H1 (cell line): Measurements from ENCODE around the gene BLOC1S3. TPM values are rescaled to one million over a fixed set of nuclear protein-coding genes. Genes with fewer than 3 reads are reported as not detected.

Experiments
- CTCF ChIA-PET: fragments of 300-600 bp; sonication (Branson Sonifier 250); formaldehyde crosslinking; loops from one replicate; lab custom pipeline; 2021; ENCODE audit not compliant: partially characterized antibody; lab: Charles Lee
- POLR2A ChIA-PET: fragments of 300-600 bp; sonication (Branson Sonifier 250); formaldehyde crosslinking; loops from one replicate; lab custom pipeline; 2021; ENCODE audit warnings: inconsistent platforms; ENCODE audit not compliant: partially characterized antibody; lab: Charles Lee
- DNase-seq, 2 experiments: peaks; one replicate each; pipeline versions ENCODE4 v3.0.0 to v3.0.0-alpha.2; 2010 to 2022; ENCODE audit warnings: low spot score in 2 of 2, low read depth in 1 of 2, mixed read lengths in 1 of 2
- FAIRE-seq: peaks from 2 replicates; lab custom pipeline; 2011; peaks lifted over from hg19 to GRCh38; lab: Jason Lieb, UNC
- H2AFZ ChIP-seq: 2 replicates; pipeline ENCODE4 v1.8.1; 2012; ENCODE audit warnings: low read length, inconsistent platforms
- H2AK5ac ChIP-seq: 2 replicates; pipeline ENCODE4 v1.6.1; 2013; ENCODE audit warnings: low read depth, low read length
- H2BK120ac ChIP-seq: replicated peaks from 2 replicates; pipeline ENCODE3; 2013; ENCODE audit warnings: low read depth, low read length, inconsistent platforms
- H2BK12ac ChIP-seq: 2 replicates; pipeline ENCODE4 v1.6.1; 2013; ENCODE audit warnings: low read depth, low read length
- H2BK15ac ChIP-seq: 2 replicates; pipeline ENCODE4 v1.6.1; 2013; ENCODE audit warnings: low read length
- H2BK20ac ChIP-seq: 2 replicates; pipeline ENCODE4 v1.6.1; 2013; ENCODE audit warnings: low read length
- H2BK5ac ChIP-seq: 2 replicates; pipeline ENCODE4 v1.6.1; 2013; ENCODE audit warnings: low read depth, low read length
- H3K14ac ChIP-seq: 2 replicates; pipeline ENCODE4 v1.6.1; 2013; ENCODE audit warnings: inconsistent platforms; ENCODE audit not compliant: insufficient read length
- H3K18ac ChIP-seq: 2 replicates; pipeline ENCODE4 v1.6.1; 2013; ENCODE audit warnings: low read length; ENCODE audit errors: extremely low read depth
- H3K23ac ChIP-seq: 2 replicates; pipeline ENCODE4 v1.6.1; 2013; ENCODE audit warnings: inconsistent platforms; ENCODE audit not compliant: insufficient read length
- H3K23me2 ChIP-seq: 2 replicates; pipeline ENCODE4 v1.6.1; 2013; ENCODE audit warnings: low read depth, low read length
- H3K27ac ChIP-seq: 2 replicates; pipeline ENCODE4 v1.6.1; 2011; ENCODE audit warnings: low read depth, low read length, inconsistent platforms
- H3K27me3 ChIP-seq, 4 experiments: replicated peaks in 1 of 4; 1 replicate in 1 of 4; 2 replicates in 3 of 4; pipeline versions ENCODE4 v1.6.1 to v1.8.1; 2011 to 2013; ENCODE audit warnings: low read length in 3 of 4, mild to moderate bottlenecking in 3 of 4, inconsistent platforms in 2 of 4, mixed read lengths in 2 of 4, moderate library complexity in 1 of 4; ENCODE audit not compliant: control insufficient read depth in 3 of 4, insufficient read depth in 3 of 4; ENCODE audit errors: extremely low read depth in 1 of 4
- H3K36me3 ChIP-seq, 4 experiments: 2 replicates each; pipeline versions ENCODE4 v1.6.1 to v1.8.1; 2011 to 2013; ENCODE audit warnings: mild to moderate bottlenecking in 4 of 4, low read length in 3 of 4, moderate library complexity in 2 of 4, control low read depth in 1 of 4, inconsistent platforms in 1 of 4; ENCODE audit not compliant: insufficient read depth in 4 of 4, control insufficient read depth in 2 of 4
- H3K4ac ChIP-seq: replicated peaks from 2 replicates; pipeline ENCODE3; 2013; ENCODE audit warnings: low read length, low read depth, mixed read lengths, inconsistent platforms; ENCODE audit not compliant: insufficient read length
- H3K4me1 ChIP-seq, 4 experiments: replicated peaks in 1 of 4; 1 replicate in 1 of 4; 2 replicates in 3 of 4; pipeline versions ENCODE4 v1.6.1 to v1.8.1; 2011 to 2013; ENCODE audit warnings: low read length in 3 of 4, inconsistent platforms in 2 of 4, mixed read lengths in 1 of 4; ENCODE audit not compliant: insufficient read depth in 4 of 4, control insufficient read depth in 3 of 4
- H3K4me2 ChIP-seq, 2 experiments: 2 replicates each; pipeline versions ENCODE4 v1.6.1 to v1.8.1; 2011 to 2013; ENCODE audit warnings: low read depth in 2 of 2, low read length in 2 of 2, control low read depth in 1 of 2, inconsistent platforms in 1 of 2, mild to moderate bottlenecking in 1 of 2; ENCODE audit not compliant: insufficient read depth in 1 of 2
- H3K4me3 ChIP-seq, 4 experiments: fragments of 200-600, 300-600 bp in 1 of 4; sonication (generic), shearing (Covaris generic), sonication (Bioruptor Twin) in 1 of 4; 2 replicates each; pipeline versions ENCODE4 v1.5.1 to v1.8.1; 2011 to 2016; ENCODE audit warnings: low read length in 4 of 4, low read depth in 3 of 4, control low read depth in 2 of 4, inconsistent platforms in 2 of 4, mild to moderate bottlenecking in 2 of 4, mixed read lengths in 1 of 4, moderate library complexity in 1 of 4; ENCODE audit not compliant: insufficient read depth in 2 of 4; ENCODE audit errors: extremely low read depth in 1 of 4
- H3K56ac ChIP-seq: replicated peaks from 2 replicates; pipeline ENCODE3; 2013; ENCODE audit warnings: low read depth, mild to moderate bottlenecking, mixed read lengths, low read length, inconsistent platforms; ENCODE audit not compliant: insufficient read length
- H3K79me1 ChIP-seq: 2 replicates; pipeline ENCODE4 v1.6.1; 2013; ENCODE audit warnings: low read depth, low read length, control low read depth
- H3K79me2 ChIP-seq, 2 experiments: 2 replicates each; pipeline versions ENCODE4 v1.6.1 to v1.8.1; 2012 to 2013; ENCODE audit warnings: low read length in 2 of 2, mild to moderate bottlenecking in 2 of 2, inconsistent platforms in 1 of 2; ENCODE audit not compliant: insufficient read depth in 2 of 2, control insufficient read depth in 1 of 2
- H3K9ac ChIP-seq, 4 experiments: replicated peaks in 1 of 4; 1 replicate in 1 of 4; 2 replicates in 3 of 4; pipeline versions ENCODE4 v1.6.1 to v1.8.1; 2011 to 2013; ENCODE audit warnings: low read depth in 3 of 4, low read length in 3 of 4, control low read depth in 2 of 4, mild to moderate bottlenecking in 2 of 4, moderate library complexity in 2 of 4, inconsistent platforms in 1 of 4; ENCODE audit errors: extremely low read depth in 1 of 4
- H3K9me3 ChIP-seq, 2 experiments: 2 replicates each; pipeline versions ENCODE4 v1.6.1 to v1.8.1; 2012 to 2013; ENCODE audit warnings: mild to moderate bottlenecking in 2 of 2, moderate library complexity in 2 of 2, control low read depth in 1 of 2, inconsistent platforms in 1 of 2, low read depth in 1 of 2, low read length in 1 of 2, mixed read lengths in 1 of 2; ENCODE audit not compliant: insufficient read depth in 2 of 2
- H4K20me1 ChIP-seq, 2 experiments: replicated peaks in 1 of 2; 2 replicates each; pipeline versions ENCODE3 to v1.8.1; 2011 to 2013; ENCODE audit warnings: inconsistent platforms in 2 of 2, low read length in 2 of 2, mild to moderate bottlenecking in 1 of 2; ENCODE audit not compliant: insufficient read depth in 2 of 2, control insufficient read depth in 1 of 2
- H4K5ac ChIP-seq: 2 replicates; pipeline ENCODE4 v1.6.1; 2013; ENCODE audit warnings: low read length, low read depth, mixed read lengths, inconsistent platforms; ENCODE audit not compliant: insufficient read length
- H4K8ac ChIP-seq: 2 replicates; pipeline ENCODE4 v1.8.0; 2013; ENCODE audit warnings: mild to moderate bottlenecking, moderate library complexity, low read length, inconsistent platforms; ENCODE audit not compliant: insufficient read depth; ENCODE audit errors: extremely low read depth
- H4K91ac ChIP-seq: replicated peaks from 2 replicates; pipeline ENCODE3; 2013; ENCODE audit warnings: low read length, mixed read lengths, inconsistent platforms; ENCODE audit not compliant: insufficient read length
- CHD2 ChIP-seq: IDR thresholded peaks from 2 replicates; pipeline ENCODE4 v1.6.1; 2012; ENCODE audit warnings: low read length, improper control_type of control experiment
- MAX ChIP-seq: IDR thresholded peaks from 2 replicates; pipeline ENCODE4 v1.6.1; 2012; ENCODE audit warnings: inconsistent platforms
- TCF12 ChIP-seq: IDR thresholded peaks from 2 replicates; pipeline ENCODE4 v1.6.1; 2011; ENCODE audit warnings: low read depth, mild to moderate bottlenecking, low read length
- WGBS, 2 experiments: shearing (Covaris generic) in 1 of 2; methylation state at CpG; one replicate each; pipeline versions ENCODE4 v1.1.6 to v1.1.7; 2013 to 2015; ENCODE audit warnings: low lambda C conversion rate in 2 of 2, mixed read lengths in 2 of 2, inconsistent platforms in 1 of 2, low coverage in 1 of 2, missing lambda C conversion rate in 1 of 2; ENCODE audit not compliant: insufficient replicate concordance in 2 of 2, insufficient coverage in 1 of 2, insufficient read length in 1 of 2; ENCODE audit errors: extremely low coverage in 1 of 2, missing lambda C conversion rate in 1 of 2; 5-methylcytosine and 5-hydroxymethylcytosine counted together
- polyA plus RNA-seq, 7 experiments: library from polyadenylated mRNA; depleted of rRNA in 3 of 7; stranded (reverse) in 5 of 7; unstranded in 2 of 7; fragments of >200 nt in 5 of 7; fragments of 200-250 nt in 2 of 7; gene quantifications; 1 replicate in 5 of 7; 2 replicates in 1 of 7; 4 replicates in 1 of 7; pipeline versions ENCODE4 v1.2.1 to v1.2.3, GENCODE V29; 2011 to 2013; ENCODE audit warnings: missing spikeins in 2 of 7, mixed read lengths in 2 of 7
- total RNA-seq: library from RNA; stranded (reverse); fragmentation: NEBNext Ultra II Directional; extraction: Animal tissue kit (Norgen Biotek cat#: 25700); gene quantifications from 2 replicates; pipeline ENCODE4 v1.2.1, GENCODE V29; 2021

Gene BLOC1S3
- total and polyA plus RNA-seq, 2 of the 8 experiments (the other 6 are each of a cell fraction or from before 2014, with no cell fraction given), result 6.0 to 6.1 TPM

- Histone ChIP-seq H4K8ac (no peak overlapping the region), H3K4ac (no peak overlapping the region), H2BK20ac (no peak overlapping the region), H3K14ac (no peak overlapping the region), H3K9me3 (no peaks in the 10 kb centered on the region; a peak in 1 of 4 replicates), H3K36me3 (no peaks in the 10 kb centered on the region; a peak in 1 of 8 replicates), H3K79me2 (no peaks in the 10 kb centered on the region), H4K20me1 (no peaks in the 10 kb centered on the region), H2BK12ac (0 out of 2 replicates have a peak overlapping the region, but pooled peaks have one; percentile 43), H2AFZ (no peak overlapping the region), H2AK5ac (no peak overlapping the region), H4K5ac (no peak overlapping the region), H3K9ac (no peak overlapping the region), H3K4me3 (peak overlapping the region in 1 of 4 experiments; percentile 64; a peak in 2 of 8 replicates), H3K56ac (no peak overlapping the region), H2BK15ac (no peak overlapping the region), H3K18ac (no peak overlapping the region), H3K4me2 (peak overlapping the region; percentile 82 to 94; a peak in 3 of 4 replicates), H3K4me1 (peaks cover 0 to 14% (median 10%) of the 10 kb centered on the region in 4 experiments; a peak in 5 of 7 replicates), H3K27me3 (peaks cover 14 to 44% (median 36%) of the 10 kb centered on the region in 4 experiments), H2BK120ac (no peak overlapping the region), H3K23ac (no peak overlapping the region), H3K23me2 (peaks cover 17% of the 10 kb centered on the region; the same call in 1 of the 2 replicates), H2BK5ac (no peak overlapping the region), H4K91ac (no peak overlapping the region), H3K79me1 (no peaks in the 10 kb centered on the region), H3K27ac (no peak overlapping the region)
- DNase-seq (no peak), FAIRE-seq (no peak)
- ChIA-PET CTCF (interaction anchor here (1.2 to 3.5 kb wide), 4 partner anchors 11 to 81 kb away, joined by 3 to 14 read pairs (median 8); no protein-coding TSS in a partner anchor), POLR2A (interaction anchor here (1.1 to 1.8 kb wide), 3 partner anchors 18 to 52 kb away, joined by 3 to 8 read pairs (median 7); no protein-coding TSS in a partner anchor)
- WGBS, 2 experiments, result 59% methylated on average over 6 of the region's 6 CpGs; no CpG with 5 or more reads in 1 of the 2 experiments
- TF ChIP-seq TCF12 (no peak), CHD2 (no peak), MAX (no peak)
Measured at GRCh38 chr19:45216667-45217066, 38.1 kb downstream of the BLOC1S3 start.
